GM21526 (cell line): Measurements from ENCODE around the gene KLHL22.

Source experiments
- ATAC-seq: cut with Tn5 transposase; IDR thresholded peaks from one replicate; pipeline ENCODE4 v1.9.1; 2021; ENCODE audit warnings: moderate library complexity; ENCODE audit not compliant: unreplicated experiment, low FRiP score

Gene KLHL22

DNA sequence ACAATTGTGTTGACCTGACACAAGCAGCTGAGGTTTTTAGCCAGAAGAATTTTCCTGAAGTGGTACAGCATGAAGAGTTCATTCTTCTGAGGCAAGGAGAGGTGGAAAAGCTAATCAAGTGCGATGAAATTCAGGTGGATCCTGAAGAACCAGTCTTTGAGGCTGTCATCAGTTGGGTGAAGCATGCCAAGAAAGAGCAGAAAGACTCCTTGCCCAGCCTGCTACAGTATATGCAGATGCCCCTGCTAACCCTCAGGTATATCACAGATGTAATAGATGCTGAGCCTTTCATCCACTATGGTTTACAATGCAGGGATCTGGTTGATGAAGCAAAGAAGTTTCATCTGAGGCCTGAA lies 45.1 kb downstream of the KLHL22 start:
- ATAC-seq, result no peak

DNA sequence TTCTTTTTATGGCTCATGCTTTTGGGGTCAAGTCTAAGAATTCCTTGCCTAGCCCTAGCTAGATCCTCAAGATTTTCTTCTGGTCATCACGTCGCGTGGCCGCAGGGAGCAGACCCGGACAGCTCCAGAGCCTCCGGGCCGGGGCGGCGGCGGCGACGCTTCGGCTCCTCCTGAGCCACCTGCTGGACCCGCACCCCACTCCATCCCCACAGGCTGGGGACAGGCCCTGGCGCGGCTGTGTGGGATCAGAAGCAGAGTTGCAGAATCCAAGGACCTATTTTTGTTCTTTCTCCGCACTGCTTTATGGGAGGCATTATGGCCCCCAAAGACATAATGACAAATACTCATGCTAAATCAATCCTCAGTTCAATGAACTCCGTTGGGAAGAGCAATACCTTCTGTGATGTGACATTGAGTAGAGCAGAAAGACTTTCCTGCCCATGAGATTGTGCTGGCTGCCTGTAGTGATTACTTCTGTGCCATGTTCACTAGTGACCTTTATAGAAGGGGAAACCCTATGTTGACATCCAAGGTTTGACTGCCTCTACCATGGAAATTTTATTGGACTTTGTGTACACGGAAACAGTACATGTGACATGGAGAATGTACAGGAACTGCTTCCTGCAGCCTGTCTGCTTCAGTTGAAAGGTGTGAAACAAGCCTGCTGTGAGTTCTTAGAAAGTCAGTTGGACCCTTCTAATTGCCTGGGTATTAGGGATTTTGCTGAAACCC lies 45.6 kb downstream of the KLHL22 start:
- no peak for ATAC-seq

DNA sequence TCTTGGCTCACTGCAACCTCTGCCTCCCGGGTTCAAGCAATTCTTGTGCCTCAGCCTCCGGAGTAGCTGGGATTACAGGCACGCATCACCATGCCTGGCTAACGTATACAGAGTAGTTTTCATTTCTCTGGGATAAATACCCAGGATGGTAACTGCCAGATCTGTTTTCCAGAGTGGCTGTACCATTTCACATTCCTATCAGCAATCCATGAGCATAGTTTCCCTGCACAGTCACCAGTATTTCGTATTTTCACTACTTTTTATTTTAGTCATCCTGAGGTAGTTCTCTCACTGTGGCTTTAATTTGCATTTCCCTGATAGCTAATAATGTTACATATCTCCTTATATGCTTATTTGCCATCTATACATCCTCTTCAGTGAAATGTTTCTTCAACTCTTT lies 47.0 kb downstream of the KLHL22 start:
- ATAC-seq, result no peak

DNA sequence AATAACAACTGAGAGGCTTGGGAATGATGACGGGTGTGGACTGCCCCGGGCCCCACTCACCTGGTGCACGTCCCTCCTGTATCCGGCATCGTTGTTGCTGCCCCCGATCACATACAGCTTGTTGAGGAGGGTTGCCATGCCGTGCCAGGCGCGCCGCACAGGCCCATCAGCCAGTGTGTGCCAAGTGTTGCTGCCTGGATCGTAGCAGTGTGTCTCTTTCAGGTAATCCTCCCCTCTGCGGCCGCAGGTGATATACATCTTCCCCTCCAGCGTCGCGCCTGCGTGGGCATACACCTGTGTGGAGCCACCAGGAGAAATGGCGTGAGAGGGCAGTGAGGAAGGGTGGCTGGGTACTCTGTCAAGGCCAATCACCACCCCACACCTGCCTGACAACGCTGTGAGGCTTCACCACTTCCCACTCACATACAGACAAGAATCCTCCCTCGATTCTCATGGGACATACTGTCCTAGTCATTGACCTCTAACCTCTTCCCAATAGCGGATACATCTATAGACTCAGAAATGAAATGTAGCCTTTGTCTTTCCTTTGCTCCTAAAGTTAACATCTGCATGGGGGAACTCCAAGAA lies 49.1 kb downstream of the KLHL22 start:
- no peak for ATAC-seq

- ATAC-seq, result no peak
These were observed 51.3 kb downstream of the KLHL22 start for GRCh38 chr22:20444325-20444724.

- ATAC-seq, result no peak
These were observed 52.9 kb downstream of the KLHL22 start for GRCh38 chr22:20442485-20443284.

DNA sequence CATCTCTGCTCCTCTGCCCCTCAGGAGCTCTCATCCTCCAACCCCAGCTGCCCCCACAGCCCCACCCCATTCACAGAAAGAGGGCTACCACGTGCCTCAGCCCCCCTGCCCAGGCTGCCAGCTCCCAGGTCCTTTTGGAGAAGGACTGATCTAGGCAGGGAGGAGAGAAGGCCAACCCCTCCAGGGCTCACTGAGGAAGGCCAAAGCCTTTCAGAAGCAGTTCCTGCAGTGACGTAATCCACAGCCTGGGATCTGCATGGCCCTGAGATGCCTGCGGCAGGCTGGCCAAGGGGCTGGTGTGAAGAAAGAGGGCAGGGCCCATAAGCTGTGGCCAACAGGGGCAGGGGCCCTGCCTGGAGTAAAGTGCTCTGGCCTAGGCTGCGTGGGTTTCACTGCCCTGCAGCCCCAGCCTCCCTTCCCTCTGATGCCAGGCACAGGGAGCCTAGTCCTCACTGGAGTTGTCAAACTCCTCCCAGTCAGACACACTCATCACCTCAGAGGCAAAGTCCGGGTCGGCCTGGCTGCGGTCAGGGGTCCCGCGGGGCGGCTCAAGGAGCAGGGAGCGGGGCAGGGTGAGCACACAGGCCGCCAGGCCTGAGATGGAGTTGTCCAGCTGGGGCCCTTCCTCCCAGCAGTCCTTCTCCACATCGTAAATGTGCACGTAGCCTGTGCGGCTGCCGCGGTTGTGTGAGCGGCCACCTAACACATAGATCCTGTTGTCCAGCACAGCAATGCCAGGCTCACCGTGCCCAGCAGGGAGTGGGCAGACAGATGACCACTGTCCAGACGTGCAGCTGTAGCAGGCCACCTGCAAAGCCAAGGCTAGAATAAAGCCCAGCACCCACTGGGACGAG lies 53.7 kb downstream of the KLHL22 start:
- no peak for ATAC-seq

DNA sequence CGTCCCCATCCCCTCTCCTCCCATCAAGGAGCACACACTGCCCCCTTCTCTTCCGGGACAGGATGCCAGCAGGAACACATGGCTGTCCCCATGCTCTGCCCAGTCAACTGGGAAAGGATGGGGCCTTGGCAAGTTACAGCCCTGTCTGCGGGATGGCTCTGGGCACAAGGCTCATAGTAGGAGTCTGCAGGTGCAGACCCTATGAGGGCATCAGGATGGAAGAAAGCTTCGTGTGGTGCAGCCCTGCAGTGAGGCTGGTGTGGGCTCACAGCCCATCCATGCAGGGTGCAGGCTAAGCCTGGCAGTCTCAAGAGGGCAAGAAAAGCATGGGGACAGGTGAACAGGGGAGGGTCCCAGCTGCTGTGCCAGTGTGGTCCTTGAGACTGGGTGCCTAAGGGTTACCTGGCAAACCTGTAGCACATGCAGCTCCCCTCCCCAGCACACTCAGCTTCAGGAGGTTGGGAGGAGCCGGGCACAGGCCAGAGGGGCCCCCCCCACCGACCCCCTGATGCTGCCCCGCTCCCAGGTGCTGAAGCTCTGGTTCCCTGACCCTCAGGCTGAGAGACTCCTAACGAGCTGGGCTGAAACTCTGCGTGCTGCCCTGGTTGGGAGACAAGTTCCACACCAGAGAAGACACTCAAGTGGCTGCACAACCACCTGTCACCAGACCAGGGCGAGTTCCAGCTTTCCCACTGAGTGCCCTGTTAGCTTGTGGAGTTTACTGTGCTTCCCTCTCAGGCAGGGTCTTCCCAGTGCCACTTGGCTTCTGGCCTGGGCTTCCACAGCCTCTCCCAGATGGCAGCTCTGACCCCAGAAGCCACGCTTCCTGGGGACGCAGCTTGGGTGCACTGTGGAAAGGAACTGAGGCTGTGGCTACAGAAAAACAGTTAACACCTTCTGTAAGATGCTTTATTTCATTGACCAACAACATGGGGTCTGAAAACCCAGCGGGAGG lies 54.7 kb downstream of the KLHL22 start:
- ATAC-seq, result no peak

DNA sequence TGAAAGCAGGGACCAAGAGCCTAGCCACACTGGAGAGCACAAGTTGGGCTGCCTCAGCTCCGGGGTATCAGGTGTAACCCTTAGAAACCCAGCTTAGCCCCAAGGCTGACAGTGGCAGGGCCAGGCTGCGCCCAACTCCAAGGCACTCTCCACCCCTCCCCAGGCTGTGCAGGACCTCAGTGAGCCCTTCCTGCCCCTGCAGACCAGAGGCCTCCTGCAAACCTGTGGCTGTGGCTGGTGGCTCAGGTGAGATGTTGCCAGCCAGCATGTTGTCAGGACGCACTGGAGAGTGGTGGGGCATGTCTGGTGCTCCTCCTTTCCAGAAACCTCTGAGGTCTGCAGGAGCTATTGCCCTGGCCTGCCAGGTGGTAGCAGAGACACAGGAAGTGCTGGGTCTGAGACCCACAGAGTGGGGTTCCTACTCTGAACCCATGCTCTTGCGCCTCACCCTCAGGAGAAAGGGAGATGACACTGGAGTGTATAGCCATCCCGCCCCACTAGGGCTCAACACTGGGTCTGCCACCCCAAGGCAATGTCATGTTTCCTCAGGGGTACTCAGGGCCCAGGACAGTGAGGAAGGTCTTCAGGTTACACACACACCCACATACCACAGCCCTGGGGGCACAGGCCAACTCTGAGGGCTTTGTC lies 55.5 kb downstream of the KLHL22 start:
- ATAC-seq, result no peak

DNA sequence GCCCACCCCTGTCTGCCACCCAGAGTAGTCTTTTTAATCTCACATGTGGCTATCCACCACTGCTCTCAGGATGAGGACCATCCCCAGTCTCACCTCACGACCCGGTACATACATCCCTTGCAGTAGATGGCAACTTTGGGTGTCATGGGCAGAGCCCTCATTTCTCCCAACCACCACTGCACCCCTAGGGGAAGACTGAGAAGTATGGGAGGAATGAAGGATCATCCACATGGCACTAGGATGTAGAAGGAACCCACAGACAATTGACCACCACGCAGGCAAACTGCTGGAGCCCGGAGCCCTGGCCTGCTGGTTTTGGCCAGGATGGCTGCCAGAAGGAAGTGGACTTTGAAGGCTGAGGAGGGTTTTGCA lies 56.1 kb downstream of the KLHL22 start:
- no peak for ATAC-seq

- no peak for ATAC-seq
These were observed 56.7 kb downstream of the KLHL22 start for GRCh38 chr22:20438678-20439492.

GRCh38 chr22:20438427-20438677 lies 57.2 kb downstream of the KLHL22 start:
- no peak for ATAC-seq

GRCh38 chr22:20437613-20438426 lies 57.8 kb downstream of the KLHL22 start, which contains the start of gene SCARF2:
Gene SCARF2, minus strand, starts transcription at chr22:20437825. Its CDS starts 71 bp downstream, at chr22:20437754.
- ATAC-seq, result no peak

DNA sequence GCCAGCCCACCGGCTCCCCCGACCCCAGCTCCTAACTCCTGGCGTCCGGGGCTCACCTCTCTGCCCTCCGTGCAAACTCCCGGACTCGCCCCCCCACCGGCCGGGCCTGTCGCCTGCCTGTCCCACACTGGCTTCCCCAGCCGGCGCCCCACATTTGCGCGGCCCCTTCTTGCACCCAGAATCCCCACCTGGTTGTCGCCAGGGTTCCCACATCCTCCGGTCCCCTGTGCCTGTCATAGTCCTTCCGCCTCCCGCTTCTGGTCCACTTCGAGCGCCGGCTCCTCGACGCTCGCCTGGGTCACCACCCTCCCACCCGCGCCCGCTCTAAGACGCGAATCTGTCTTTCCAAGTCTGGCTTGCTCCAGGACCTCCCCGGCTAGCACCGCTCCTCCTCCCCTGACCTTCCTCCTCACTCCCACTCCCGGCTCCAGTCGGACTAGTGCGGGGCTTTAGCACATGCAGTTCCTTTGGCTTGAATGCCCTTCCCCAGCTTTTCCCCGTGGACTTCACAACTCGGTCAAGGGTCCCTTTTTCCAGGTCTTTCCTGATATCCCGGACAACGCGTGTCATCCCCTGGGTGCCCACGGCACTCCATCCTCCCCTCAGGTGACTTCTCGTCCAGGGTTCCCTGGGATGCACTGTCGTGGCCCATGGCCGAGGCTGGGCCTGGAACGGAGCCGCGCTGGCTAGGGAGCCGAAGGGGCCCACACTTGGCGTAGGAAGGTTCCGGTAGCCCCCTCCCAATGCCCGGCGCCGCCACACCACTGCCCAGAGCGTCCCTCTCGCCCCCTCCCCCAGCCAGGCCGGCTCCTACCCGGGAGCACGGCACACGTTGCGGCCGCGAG lies 58.6 kb downstream of the KLHL22 start:
- no peak for ATAC-seq

GRCh38 chr22:20436307-20436767 lies 59.3 kb downstream of the KLHL22 start:
- ATAC-seq, result no peak

- no peak for ATAC-seq
These were observed 59.9 kb downstream of the KLHL22 start for GRCh38 chr22:20435436-20436306.
